HG02938 (cell line): ENCODE data around the gene SLC25A21.

Source experiments
- ATAC-seq: cut with Tn5 transposase; IDR thresholded peaks from one replicate; pipeline ENCODE4 v1.9.1; 2021; ENCODE audit warnings: mild to moderate bottlenecking, moderate library complexity; ENCODE audit not compliant: unreplicated experiment

Gene SLC25A21

GRCh38 chr14:37051153-37051552 lies 121.3 kb downstream of the SLC25A21 start:
- ATAC-seq: no peak

- no peak for ATAC-seq
Observed at GRCh38 chr14:37048666-37049071, 123.7 kb downstream of the SLC25A21 start.

DNA sequence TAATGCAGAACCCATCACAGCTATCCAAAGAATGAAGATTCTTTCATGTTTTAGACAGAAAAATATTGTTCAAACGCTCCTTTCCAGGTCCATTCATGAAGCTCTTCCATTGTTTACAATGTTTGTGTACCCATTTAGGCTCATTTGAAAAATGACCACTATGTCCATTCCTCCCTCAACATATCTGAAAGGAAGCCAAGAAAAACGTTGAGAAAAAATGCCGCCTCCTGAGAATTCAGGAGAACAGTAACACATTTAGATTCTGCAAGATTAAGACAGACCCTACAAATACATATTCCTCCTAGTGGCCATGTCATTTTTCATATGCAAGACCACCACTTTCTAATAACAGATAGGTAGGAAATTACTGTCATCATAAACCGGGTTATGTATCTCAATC lies 124.4 kb downstream of the SLC25A21 start:
- no peak for ATAC-seq

- ATAC-seq: no peak
Observed at GRCh38 chr14:37047226-37047625, 125.2 kb downstream of the SLC25A21 start.

- no peak for ATAC-seq
Observed at GRCh38 chr14:37046815-37047214, 125.6 kb downstream of the SLC25A21 start.

DNA sequence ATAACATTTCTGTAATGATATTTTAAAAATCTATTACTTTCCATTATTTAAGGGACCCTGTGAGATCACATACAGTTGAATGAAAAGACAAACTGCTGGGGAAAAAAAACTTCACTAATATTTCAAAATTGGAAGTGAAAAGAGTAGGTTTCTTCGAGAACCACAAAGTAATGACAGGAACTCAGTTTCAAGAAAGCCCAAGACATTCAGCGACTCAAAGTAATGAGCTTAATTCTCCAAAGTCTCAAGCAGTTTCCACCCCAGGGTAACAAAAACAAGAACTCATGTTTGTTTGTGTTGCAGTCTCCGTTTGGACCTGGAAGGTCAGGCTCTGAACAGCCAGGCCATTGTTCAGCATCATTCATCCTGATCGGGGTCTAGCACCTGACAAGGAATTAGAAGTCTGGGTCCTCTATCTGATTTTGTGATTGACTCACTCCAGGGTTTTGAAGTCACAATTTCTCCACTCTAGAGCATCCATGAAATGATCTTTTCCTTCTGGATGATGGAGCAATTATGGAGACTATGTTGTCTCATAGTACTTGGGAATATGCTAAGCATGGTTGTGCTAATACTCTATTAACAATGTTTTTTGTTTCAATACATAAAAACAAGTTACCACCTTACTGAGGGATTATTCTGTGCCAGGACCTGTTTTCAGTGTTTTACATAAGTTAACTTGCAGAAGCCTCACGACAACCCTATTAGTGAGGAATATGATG lies 126.9 kb downstream of the SLC25A21 start:
- ATAC-seq: no peak

GRCh38 chr14:37037636-37038387 lies 134.6 kb downstream of the SLC25A21 start:
- no peak for ATAC-seq

- no peak for ATAC-seq
Observed at GRCh38 chr14:37036669-37037341, 135.6 kb downstream of the SLC25A21 start.

- ATAC-seq: no peak
Observed at GRCh38 chr14:37035401-37035800, 137.0 kb downstream of the SLC25A21 start.

DNA sequence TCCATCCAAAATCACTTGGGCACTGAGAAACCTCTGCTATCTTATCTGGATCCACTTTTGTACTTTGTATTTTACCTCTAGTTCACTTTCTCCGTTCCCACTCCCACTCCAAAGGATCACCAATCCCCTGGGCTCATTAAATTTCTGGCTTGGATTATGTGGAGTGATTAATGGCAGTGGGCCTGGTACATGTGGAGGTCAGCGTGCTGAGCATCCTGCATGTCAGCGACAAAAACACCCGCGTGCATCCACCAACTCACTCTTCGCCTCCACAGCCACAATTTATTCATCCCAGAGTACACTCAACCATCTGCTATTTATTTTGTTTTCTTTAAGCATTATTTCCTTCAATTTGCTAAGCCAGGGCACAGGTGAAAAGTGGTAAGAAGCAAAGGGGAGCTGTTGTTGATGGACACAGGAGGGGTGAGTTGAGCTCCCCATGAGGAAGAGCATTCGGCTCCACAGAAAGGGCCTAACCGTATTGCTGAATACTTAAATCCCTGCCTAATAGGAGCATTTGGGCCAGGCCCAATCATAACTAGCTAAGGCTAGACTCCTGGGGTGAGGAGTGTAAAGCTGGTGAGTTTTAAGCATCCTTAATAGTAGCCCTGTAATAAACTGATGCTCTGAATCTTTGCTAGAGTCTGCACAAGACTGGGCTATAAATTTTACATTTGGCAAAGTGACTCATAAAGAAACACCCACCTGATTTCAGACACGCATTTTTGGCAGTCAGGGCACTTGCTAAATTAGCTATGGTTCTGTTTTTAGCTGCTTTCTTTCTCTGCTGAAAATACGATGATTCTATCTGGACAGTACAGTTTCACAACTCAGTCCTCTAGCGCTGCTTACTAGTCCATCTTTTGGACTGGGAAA lies 137.8 kb downstream of the SLC25A21 start:
- no peak for ATAC-seq

DNA sequence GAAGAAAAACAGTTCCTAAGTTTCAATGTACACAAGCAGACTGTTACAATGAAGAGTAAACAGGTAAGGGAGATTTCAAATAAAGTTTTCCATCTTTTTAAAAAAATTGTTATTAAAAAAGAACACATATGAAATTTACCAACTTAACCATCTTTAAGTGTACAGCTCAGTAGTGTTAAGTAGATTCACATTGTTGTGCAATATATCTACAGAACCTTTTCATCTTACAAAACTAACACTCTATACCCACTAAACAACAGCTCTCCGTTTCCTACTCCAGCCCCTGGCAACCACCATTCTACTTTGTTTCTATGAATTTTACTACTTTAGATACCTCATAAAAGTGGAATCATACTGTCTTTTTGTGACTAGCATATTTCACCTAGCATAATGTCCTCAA lies 139.5 kb downstream of the SLC25A21 start:
- no peak for ATAC-seq

DNA sequence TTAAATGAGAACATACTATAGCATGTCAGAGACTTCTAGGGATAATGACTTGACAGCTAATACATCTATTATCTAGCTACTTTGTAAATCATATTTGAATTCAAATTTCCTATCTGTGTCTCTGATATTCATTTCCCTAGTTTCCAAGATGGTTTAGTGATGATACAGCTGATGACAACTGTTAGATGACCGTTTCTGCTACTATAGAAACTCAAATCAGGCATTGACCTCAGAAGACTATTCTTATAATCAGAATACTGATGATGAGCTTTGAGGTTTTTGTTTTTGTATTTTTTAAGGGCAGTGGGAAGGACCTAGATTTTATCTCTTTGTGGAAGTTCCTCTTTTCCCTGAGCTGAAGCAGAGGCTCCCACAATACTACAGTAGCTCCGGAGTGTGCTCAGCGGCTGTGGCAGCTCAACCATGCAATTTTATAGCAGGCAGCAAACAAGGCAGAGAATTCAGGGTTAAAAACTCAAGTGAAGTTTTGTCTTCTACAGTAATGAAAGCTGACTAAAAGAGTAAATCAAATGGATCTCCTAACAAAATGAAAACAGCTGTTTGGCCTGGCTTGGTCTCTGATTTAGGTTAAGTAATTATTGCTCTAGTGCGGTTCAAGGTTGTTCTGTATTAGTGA lies 145.1 kb downstream of the SLC25A21 start:
- ATAC-seq: no peak

DNA sequence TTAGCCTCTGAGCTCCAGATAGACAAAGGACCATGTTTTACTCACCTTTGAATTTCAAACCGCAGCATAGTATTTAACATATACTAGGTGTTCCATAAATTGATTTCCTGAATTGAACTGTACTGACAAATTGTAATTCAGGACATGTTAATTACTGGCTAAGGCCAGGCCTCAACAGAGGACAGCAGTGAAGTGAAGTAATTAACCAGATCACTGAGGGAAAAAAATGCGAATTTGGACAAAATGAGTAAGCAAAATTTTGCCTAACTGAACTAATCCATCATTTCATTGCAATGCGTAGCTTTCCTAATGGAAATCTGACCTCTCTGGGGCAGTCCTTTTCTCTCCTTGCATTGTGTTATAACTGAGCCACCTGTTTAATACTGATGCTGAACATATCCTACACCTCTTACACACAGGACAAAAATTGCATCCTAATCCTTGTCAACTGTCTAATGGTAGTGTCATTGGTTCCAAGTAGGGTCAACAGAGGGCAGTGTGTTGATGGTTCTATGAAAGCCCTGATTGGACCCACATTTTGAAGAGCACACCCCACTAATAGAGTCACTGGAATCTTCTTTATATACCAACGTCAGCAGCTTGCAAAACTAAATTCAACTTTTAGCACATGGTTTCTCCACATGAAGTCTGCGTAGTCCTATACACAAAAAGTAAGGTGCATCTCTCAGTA lies 148.4 kb downstream of the SLC25A21 start:
- no peak for ATAC-seq

- no peak for ATAC-seq
Observed at GRCh38 chr14:37021390-37021789, 151.0 kb downstream of the SLC25A21 start.

GRCh38 chr14:37019488-37019887 lies 152.9 kb downstream of the SLC25A21 start:
- ATAC-seq: no peak

- ATAC-seq: no peak
Observed at GRCh38 chr14:37018571-37019240, 153.7 kb downstream of the SLC25A21 start.

- no peak for ATAC-seq
Observed at GRCh38 chr14:37013078-37013477, 159.3 kb downstream of the SLC25A21 start.

- ATAC-seq: no peak
Observed at GRCh38 chr14:36998686-36999085, 173.7 kb downstream of the SLC25A21 start.

DNA sequence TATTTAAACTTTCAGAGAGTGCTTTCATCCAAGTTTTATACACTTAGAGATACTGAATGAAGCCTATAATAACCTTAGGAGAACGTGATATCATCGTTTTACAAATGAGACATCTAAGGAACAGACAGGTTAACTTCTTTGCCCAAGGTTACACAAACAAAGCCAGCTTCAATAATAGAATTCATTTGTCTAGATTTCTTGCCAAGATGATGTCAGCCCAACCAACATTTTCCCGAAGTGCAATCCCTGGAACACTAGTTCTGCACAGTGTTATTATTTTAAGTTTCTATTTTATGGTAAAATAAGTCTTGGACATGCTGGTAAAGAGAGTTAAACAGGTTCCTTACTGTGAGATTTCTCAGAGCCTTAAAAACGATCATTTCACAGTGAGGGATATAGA lies 174.6 kb downstream of the SLC25A21 start:
- no peak for ATAC-seq
